ENCODE data around the gene HYI.

The HYI gene

DNA sequence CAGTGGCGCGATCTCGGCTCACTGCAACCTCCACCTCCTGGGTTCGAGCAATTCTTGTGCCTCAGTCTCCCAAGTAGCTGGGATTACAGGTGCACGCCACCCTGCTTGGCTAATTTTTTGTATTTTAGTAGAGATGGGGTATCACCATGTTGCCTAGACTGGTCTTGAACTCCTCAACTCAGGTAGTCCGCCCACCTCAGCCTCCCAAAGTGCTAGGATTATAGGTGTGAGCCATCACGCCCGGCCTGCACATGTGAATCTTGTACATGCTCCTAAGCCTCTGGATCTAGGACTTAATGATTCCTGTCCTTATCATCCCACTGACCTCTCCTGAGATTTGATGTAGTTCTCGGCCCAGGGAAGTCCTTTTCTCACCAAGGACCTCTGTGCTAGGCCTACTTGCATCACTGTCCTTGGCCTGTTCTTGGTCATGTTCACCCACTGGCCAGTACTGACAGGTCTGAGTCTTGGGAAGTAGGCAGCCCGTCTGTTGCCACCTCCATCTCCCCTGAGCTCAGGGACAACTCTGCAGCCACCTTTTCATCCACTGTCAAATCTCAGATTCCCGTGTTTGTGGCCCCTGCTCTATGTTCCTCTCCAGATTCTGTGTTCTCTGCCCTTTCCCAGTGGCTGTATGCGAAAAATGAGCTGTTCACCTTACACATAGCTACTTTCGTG lies 9.4 kb downstream of the HYI start:
- DNase-seq (ENCODE audit: low read depth) = no peak
- TF ChIP-seq, protein P1, sequence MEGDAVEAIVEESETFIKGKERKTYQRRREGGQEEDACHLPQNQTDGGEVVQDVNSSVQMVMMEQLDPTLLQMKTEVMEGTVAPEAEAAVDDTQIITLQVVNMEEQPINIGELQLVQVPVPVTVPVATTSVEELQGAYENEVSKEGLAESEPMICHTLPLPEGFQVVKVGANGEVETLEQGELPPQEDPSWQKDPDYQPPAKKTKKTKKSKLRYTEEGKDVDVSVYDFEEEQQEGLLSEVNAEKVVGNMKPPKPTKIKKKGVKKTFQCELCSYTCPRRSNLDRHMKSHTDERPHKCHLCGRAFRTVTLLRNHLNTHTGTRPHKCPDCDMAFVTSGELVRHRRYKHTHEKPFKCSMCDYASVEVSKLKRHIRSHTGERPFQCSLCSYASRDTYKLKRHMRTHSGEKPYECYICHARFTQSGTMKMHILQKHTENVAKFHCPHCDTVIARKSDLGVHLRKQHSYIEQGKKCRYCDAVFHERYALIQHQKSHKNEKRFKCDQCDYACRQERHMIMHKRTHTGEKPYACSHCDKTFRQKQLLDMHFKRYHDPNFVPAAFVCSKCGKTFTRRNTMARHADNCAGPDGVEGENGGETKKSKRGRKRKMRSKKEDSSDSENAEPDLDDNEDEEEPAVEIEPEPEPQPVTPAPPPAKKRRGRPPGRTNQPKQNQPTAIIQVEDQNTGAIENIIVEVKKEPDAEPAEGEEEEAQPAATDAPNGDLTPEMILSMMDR (conservative IDR thresholded peaks at IDR 0.05; ENCODE audit: low read length) = no peak
- no peak overlapping the region for H3K4me3 ChIP-seq (ENCODE audit: low read length)

DNA sequence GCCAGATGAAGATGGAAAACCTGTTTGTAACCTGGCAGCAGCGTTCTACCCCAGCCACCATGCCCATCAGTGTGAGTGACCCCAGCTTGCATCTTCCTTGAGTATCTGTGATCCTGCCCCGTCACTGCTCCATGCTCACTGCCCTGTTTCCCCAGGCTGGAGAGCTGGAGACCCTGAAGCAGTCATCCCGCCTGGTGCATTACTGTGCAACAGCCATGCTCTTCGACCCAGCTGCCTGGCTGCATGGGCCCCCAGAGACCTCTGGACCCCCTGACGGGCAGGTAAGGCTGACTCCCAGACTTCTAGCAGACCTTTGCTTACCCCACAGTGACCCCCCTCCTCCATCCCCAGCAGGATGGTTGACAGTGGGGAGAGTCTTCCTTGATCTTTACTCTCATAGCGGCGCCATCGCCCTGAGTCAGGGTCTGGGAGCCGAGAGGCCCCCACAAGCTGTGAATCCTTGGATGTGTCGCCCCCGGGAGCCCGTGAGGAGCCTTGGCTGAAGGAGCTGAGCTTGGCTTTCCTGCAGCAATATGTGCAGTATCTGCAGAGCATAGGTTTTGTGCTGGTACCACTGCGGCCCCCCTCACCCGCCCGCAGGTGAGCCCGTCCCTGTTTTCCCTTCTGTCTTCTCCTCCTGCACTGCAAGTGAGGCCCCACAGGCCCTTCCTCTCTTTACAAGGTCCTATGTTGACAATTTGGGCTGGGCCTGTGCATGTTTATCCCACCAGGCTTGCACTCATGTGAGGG lies 10.4 kb downstream of the HYI start:
- no peak for DNase-seq (ENCODE audit: low read depth)
- TF ChIP-seq, protein P1 (conservative IDR thresholded peaks at IDR 0.05; ENCODE audit: low read length) = no peak
- no peak overlapping the region for H3K4me3 ChIP-seq (ENCODE audit: low read length)

DNA sequence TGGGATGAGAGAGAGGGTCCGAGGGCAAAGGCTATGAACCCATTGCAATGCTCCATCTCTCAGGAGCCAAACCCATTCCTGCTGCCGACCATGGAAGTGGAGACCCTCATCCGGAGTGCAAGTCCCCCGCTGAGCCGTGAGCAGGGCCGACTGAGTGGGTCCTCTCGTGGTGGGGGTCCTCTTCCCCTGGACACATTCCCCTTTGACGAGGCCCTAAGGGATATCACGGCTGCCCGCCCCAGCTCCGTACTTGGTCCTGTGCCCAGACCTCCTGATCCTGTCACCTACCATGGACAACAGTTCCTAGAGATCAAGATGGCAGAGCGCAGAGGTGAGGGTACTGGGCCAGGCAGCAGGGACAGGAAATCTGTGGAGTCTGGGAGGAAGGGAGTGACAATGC lies 11.0 kb downstream of the HYI start:
- TF ChIP-seq, protein P1 (conservative IDR thresholded peaks at IDR 0.05; ENCODE audit: low read length) = no peak
- no peak overlapping the region for H3K4me3 ChIP-seq (ENCODE audit: low read length)
- DNase-seq (ENCODE audit: low read depth) = no peak

DNA sequence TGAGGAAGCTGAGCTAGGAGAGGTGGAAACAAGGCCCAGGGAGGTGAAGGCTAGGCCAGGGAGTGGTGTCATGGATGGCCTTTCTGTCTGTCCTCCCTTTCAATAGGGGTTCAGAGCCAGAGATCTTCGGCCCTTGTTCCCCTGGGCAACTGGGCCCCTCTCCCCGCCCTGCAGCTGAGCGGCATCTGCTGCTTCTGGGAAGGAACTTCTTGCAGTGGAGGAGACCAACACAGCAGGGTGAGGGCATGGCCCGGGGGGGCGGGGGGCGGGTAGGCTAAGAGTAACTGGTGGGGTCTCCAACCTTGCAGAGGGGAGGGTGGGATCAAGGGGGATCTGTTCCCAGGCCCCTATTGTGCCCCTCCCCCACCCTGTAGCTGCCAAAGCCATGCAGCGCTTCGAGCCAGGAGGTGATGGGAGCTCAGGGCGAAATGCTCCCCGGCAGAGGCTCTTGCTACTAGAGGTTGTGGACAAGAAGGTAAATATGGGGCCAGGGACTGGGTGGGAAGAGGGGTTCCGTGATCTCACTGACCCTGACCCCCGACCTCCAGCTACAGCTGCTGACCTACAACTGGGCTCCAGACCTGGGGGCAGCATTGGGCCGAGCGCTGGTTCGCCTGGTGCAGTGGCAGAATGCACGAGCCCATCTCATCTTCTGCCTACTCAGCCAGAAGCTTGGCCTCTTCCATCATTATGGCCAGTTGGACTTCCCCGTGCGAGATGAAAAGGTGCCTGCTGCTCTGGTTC lies 11.7 kb downstream of the HYI start:
- no peak for DNase-seq (ENCODE audit: low read depth)
- TF ChIP-seq, protein P1 (conservative IDR thresholded peaks at IDR 0.05; ENCODE audit: low read length) = no peak
- H3K4me3 ChIP-seq (ENCODE audit: low read length) = no peak overlapping the region

DNA sequence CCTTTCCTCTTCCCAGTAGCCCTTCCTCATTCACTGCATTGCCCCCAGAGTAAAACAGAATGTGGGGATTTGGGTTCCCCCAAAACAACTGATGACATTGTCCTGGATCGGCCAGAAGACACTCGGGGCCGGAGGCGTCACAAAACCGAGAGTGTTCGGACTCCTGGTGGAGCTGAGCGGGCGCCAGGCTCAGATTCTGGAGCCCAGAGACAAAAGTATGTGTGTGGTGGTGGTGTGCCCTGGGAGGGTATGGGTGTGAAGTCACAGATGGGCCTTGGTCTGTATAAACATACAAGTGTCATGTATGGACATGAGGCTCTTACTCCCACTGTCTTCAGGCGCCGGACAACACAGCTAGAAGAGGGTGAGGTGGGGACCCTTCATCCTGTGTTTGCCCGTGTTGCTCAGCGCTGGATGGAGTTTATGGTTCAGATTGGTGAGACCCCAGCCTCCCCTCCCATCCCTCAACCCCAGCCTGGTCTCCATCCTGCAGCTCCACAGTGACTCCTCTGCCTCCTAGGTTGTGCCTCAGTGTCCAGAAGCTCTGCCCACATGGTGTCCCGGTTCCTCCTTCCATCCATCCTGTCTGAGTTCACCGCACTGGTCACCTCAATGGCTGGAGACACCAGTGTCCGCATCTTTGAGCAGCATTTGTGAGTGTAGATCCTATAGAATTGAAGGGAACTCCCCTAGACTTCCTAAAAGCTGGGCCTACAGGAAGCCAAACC lies 12.4 kb downstream of the HYI start:
- no peak for DNase-seq (ENCODE audit: low read depth)
- no peak overlapping the region for H3K4me3 ChIP-seq (ENCODE audit: low read length)
- TF ChIP-seq, protein P1 (conservative IDR thresholded peaks at IDR 0.05; ENCODE audit: low read length) = no peak

DNA sequence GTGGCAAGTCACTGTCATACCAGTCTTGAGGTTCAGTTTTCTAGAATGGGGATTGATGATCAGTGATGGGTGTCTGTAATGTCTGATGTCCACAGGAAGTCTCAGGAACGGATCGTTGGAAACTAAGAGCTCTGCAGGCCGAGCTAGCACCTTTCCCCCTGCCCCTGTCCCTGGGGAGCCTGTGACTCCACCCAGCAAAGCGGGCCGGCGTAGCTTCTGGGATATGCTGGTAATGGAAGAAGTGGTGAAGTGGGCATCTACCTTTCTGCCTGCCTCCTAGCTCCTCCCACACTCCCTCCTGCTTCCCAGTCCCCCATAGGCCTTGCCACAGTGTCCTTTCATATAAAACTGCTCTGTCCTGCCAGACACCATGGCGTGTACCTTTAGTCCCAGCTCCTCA lies 13.4 kb downstream of the HYI start:
- TF ChIP-seq, protein P1 (conservative IDR thresholded peaks at IDR 0.05; ENCODE audit: low read length) = no peak
- no peak for DNase-seq (ENCODE audit: low read depth)
- no peak overlapping the region for H3K4me3 ChIP-seq (ENCODE audit: low read length)

Data from AG10803 (cell line).